GM12874 (cell line): ENCODE data around the gene HOXB8.

ENCODE experiments used
- CTCF ChIP-seq: IDR thresholded peaks from 2 replicates; pipeline ENCODE4 v1.5.1; 2011; ENCODE audit warnings: low read depth, mild to moderate bottlenecking, control low read depth, low read length, moderate library complexity; ENCODE audit not compliant: insufficient read depth

The HOXB8 gene

GRCh38 chr17:48571024-48571818, 43.9 kb downstream of the HOXB8 start:
- no peak for TF ChIP-seq CTCF

- TF ChIP-seq CTCF = no peak
Measured at GRCh38 chr17:48570325-48571023, 44.6 kb downstream of the HOXB8 start.

- TF ChIP-seq CTCF = no peak
Measured at GRCh38 chr17:48569674-48570324, 45.3 kb downstream of the HOXB8 start.

- TF ChIP-seq CTCF = no peak
Measured at GRCh38 chr17:48569240-48569582, 45.9 kb downstream of the HOXB8 start.

GRCh38 chr17:48568499-48569239, 46.4 kb downstream of the HOXB8 start:
- TF ChIP-seq CTCF = no peak

GRCh38 chr17:48567646-48568354, 47.3 kb downstream of the HOXB8 start:
- TF ChIP-seq CTCF = no peak
